BLaER1 treated with 17β-estradiol and CSF1 and Interleukin-3, amounts not matched to agents 10 nM and 100 nM (cell line): ENCODE results near the gene CORO2B.

Source experiments
- H3K27ac ChIP-seq, 11 experiments: shearing (Covaris generic); formaldehyde crosslinking; 2 replicates each; pipeline ENCODE4 v1.8.1; 2022
- H3K27me3 ChIP-seq, 11 experiments: shearing (Covaris generic); formaldehyde crosslinking; 2 replicates each; pipeline ENCODE4 v1.8.1; 2022
- H3K36me3 ChIP-seq, 11 experiments: shearing (Covaris generic); formaldehyde crosslinking; 2 replicates each; pipeline ENCODE4 v1.8.1; 2022
- H3K4me1 ChIP-seq, 10 experiments: shearing (Covaris generic); formaldehyde crosslinking; 2 replicates each; pipeline ENCODE4 v1.8.1; 2022
- H3K4me2 ChIP-seq, 11 experiments: shearing (Covaris generic); formaldehyde crosslinking; 2 replicates each; pipeline ENCODE4 v1.8.1; 2022
- H3K4me3 ChIP-seq, 10 experiments: shearing (Covaris generic); formaldehyde crosslinking; 2 replicates each; pipeline ENCODE4 v1.8.1; 2022
- H3K9ac ChIP-seq, 11 experiments: shearing (Covaris generic); formaldehyde crosslinking; 2 replicates each; pipeline ENCODE4 v1.8.1; 2022
- H3K9me3 ChIP-seq, 11 experiments: shearing (Covaris generic); formaldehyde crosslinking; replicated peaks in 1 of 11; 2 replicates each; pipeline ENCODE4 v1.8.1; 2022
- H4K20me1 ChIP-seq, 11 experiments: shearing (Covaris generic); formaldehyde crosslinking; 2 replicates each; pipeline ENCODE4 v1.8.1; 2022
- Cebpa-rat ChIP-seq, 11 experiments: shearing (Covaris generic); IDR thresholded peaks; 2 replicates each; pipeline ENCODE4 v1.8.1; 2022

CORO2B gene

GRCh38 chr15:68691705-68692104, 112.9 kb downstream of the CORO2B start:
- no peak overlapping the region for H3K27ac ChIP-seq
- H3K27me3 ChIP-seq, result no peaks in the 10 kb centered on the region
- H3K4me1 ChIP-seq, result peaks cover 9 to 33% (median 27%) of the 10 kb centered on the region in 10 experiments
- no peaks in the 10 kb centered on the region for H4K20me1 ChIP-seq
- H3K9ac ChIP-seq, result no peak overlapping the region
- H3K9me3 ChIP-seq, result no peaks in the 10 kb centered on the region
- no peak overlapping the region for H3K4me2 ChIP-seq
- no peaks in the 10 kb centered on the region; a peak in 1 of 22 replicates for H3K36me3 ChIP-seq
- TF ChIP-seq Cebpa-rat (IDR thresholded peaks at IDR 0.05), result no peak
- H3K4me3 ChIP-seq, result no peak overlapping the region

GRCh38 chr15:68693071-68693470, 114.3 kb downstream of the CORO2B start:
- peak overlapping the region in 8 of 11 experiments; percentile 9 to 62 (median 30); a peak in 12 of 22 replicates for H3K27ac ChIP-seq
- peaks cover 9 to 33% (median 27%) of the 10 kb centered on the region in 10 experiments for H3K4me1 ChIP-seq
- H3K27me3 ChIP-seq, result no peaks in the 10 kb centered on the region
- H3K4me3 ChIP-seq, result no peak overlapping the region
- no peak overlapping the region for H3K9ac ChIP-seq
- H3K36me3 ChIP-seq, result peaks cover 0 to 6% (median 0%) of the 10 kb centered on the region in 11 experiments; a peak in 1 of 22 replicates
- H3K4me2 ChIP-seq, result peak overlapping the region; percentile 39 to 84 (median 68)
- H3K9me3 ChIP-seq, result no peaks in the 10 kb centered on the region
- H4K20me1 ChIP-seq, result no peaks in the 10 kb centered on the region
- no peak for TF ChIP-seq Cebpa-rat (IDR thresholded peaks at IDR 0.05)

- TF ChIP-seq Cebpa-rat (IDR thresholded peaks at IDR 0.05), result no peak
- Histone ChIP-seq H3K27ac (0 out of 22 replicates have a peak overlapping the region, but pooled peaks of 1 of the 11 experiments have one; percentile 27), H3K9ac (no peak overlapping the region)
Observed at GRCh38 chr15:68694111-68694510, 115.3 kb downstream of the CORO2B start.

GRCh38 chr15:68695061-68695595, 116.3 kb downstream of the CORO2B start:
- no peaks in the 10 kb centered on the region for H3K9me3 ChIP-seq

More at GRCh38 chr15:68694111-68694510, 115.3 kb downstream of the CORO2B start:
- H4K20me1 ChIP-seq, result no peaks in the 10 kb centered on the region
- peaks cover 9 to 33% (median 27%) of the 10 kb centered on the region in 10 experiments for H3K4me1 ChIP-seq
- peak overlapping the region in 4 of 11 experiments; percentile 4 to 75 (median 68); a peak in 2 of 22 replicates for H3K4me2 ChIP-seq
- peaks cover 0 to 7% (median 0%) of the 10 kb centered on the region in 11 experiments; a peak in 1 of 22 replicates for H3K36me3 ChIP-seq
- no peak overlapping the region for H3K4me3 ChIP-seq
- H3K9me3 ChIP-seq, result no peaks in the 10 kb centered on the region
- no peaks in the 10 kb centered on the region for H3K27me3 ChIP-seq

GRCh38 chr15:68696414-68697363, 117.9 kb downstream of the CORO2B start:
- Histone ChIP-seq H3K36me3 (peaks cover 0 to 7% (median 0%) of the 10 kb centered on the region in 11 experiments; a peak in 1 of 22 replicates), H3K9me3 (no peaks in the 10 kb centered on the region), H3K4me1 (peaks cover 23 to 53% (median 47%) of the 10 kb centered on the region in 10 experiments), H3K9ac (no peak overlapping the region), H4K20me1 (no peaks in the 10 kb centered on the region), H3K4me2 (no peak overlapping the region), H3K4me3 (no peak overlapping the region), H3K27ac (no peak overlapping the region), H3K27me3 (no peaks in the 10 kb centered on the region)
- TF ChIP-seq Cebpa-rat (IDR thresholded peaks at IDR 0.05), result no peak

More at GRCh38 chr15:68695061-68695595, 116.3 kb downstream of the CORO2B start:
- H3K9ac ChIP-seq, result no peak overlapping the region
- H3K36me3 ChIP-seq, result peaks cover 0 to 7% (median 0%) of the 10 kb centered on the region in 11 experiments; a peak in 1 of 22 replicates
- no peaks in the 10 kb centered on the region for H3K27me3 ChIP-seq
- H3K27ac ChIP-seq, result 0 out of 22 replicates have a peak overlapping the region, but pooled peaks of 1 of the 11 experiments have one; percentile 27
- no peak overlapping the region for H3K4me3 ChIP-seq
- no peaks in the 10 kb centered on the region for H4K20me1 ChIP-seq
- no peak for TF ChIP-seq Cebpa-rat (IDR thresholded peaks at IDR 0.05)
- peaks cover 15 to 41% (median 36%) of the 10 kb centered on the region in 10 experiments for H3K4me1 ChIP-seq
- H3K4me2 ChIP-seq, result no peak overlapping the region

- peaks cover 0 to 7% (median 0%) of the 10 kb centered on the region in 11 experiments; a peak in 1 of 22 replicates for H3K36me3 ChIP-seq
- H3K9me3 ChIP-seq, result no peaks in the 10 kb centered on the region
- H3K27me3 ChIP-seq, result no peaks in the 10 kb centered on the region
- H3K4me3 ChIP-seq, result no peak overlapping the region
- H4K20me1 ChIP-seq, result no peaks in the 10 kb centered on the region
- peaks cover 20 to 48% (median 39%) of the 10 kb centered on the region in 10 experiments for H3K4me1 ChIP-seq
- H3K9ac ChIP-seq, result no peak overlapping the region
- no peak overlapping the region for H3K27ac ChIP-seq
- no peak for TF ChIP-seq Cebpa-rat (IDR thresholded peaks at IDR 0.05)
- no peak overlapping the region for H3K4me2 ChIP-seq
Observed at GRCh38 chr15:68697711-68698690, 119.2 kb downstream of the CORO2B start.

GRCh38 chr15:68698708-68699107, 119.9 kb downstream of the CORO2B start:
- Histone ChIP-seq H3K9me3 (no peaks in the 10 kb centered on the region), H3K27me3 (no peaks in the 10 kb centered on the region), H3K4me1 (peaks cover 14 to 41% (median 32%) of the 10 kb centered on the region in 10 experiments), H3K4me2 (no peak overlapping the region), H3K9ac (no peak overlapping the region), H3K27ac (no peak overlapping the region), H4K20me1 (no peaks in the 10 kb centered on the region), H3K4me3 (no peak overlapping the region), H3K36me3 (peaks cover 0 to 7% (median 0%) of the 10 kb centered on the region in 11 experiments; a peak in 1 of 22 replicates)
- TF ChIP-seq Cebpa-rat (IDR thresholded peaks at IDR 0.05), result no peak
